Neuronal stem cell (in vitro differentiated cells): ENCODE measurements around the gene CA12.

Experiments
- DNase-seq: peaks from one replicate; pipeline ENCODE4 v3.0.0-alpha.2; 2013; ENCODE audit warnings: low spot score
- H2AFZ ChIP-seq: one replicate; pipeline ENCODE4 v1.6.1; 2013; ENCODE audit warnings: mild to moderate bottlenecking, low read length, inconsistent platforms
- H2AK5ac ChIP-seq: 2 replicates; pipeline ENCODE4 v1.6.1; 2013; ENCODE audit warnings: low read depth, mild to moderate bottlenecking, inconsistent platforms, low read length, moderate library complexity, mixed read lengths
- H2BK120ac ChIP-seq: 2 replicates; pipeline ENCODE4 v1.6.1; 2013; ENCODE audit warnings: low read depth, mild to moderate bottlenecking, inconsistent platforms, low read length, moderate library complexity, mixed read lengths
- H2BK12ac ChIP-seq: one replicate; pipeline ENCODE4 v1.6.1; 2013; ENCODE audit warnings: low read length, inconsistent platforms
- H2BK15ac ChIP-seq: 2 replicates; pipeline ENCODE4 v1.6.1; 2013; ENCODE audit warnings: mild to moderate bottlenecking, low read length, inconsistent platforms, mixed read lengths
- H2BK5ac ChIP-seq: one replicate; pipeline ENCODE4 v1.6.1; 2013; ENCODE audit warnings: inconsistent platforms, mild to moderate bottlenecking, low read length, moderate library complexity
- H3K14ac ChIP-seq: one replicate; pipeline ENCODE4 v1.6.1; 2013; ENCODE audit warnings: low read length, inconsistent platforms
- H3K18ac ChIP-seq: 2 replicates; pipeline ENCODE4 v1.6.1; 2013; ENCODE audit warnings: low read length, inconsistent platforms
- H3K23ac ChIP-seq: 2 replicates; pipeline ENCODE4 v1.6.1; 2013; ENCODE audit warnings: low read depth, mild to moderate bottlenecking, mixed read lengths, low read length, inconsistent platforms; ENCODE audit not compliant: poor library complexity
- H3K27ac ChIP-seq: replicated peaks from 3 replicates; pipeline ENCODE4 v1.5.1; 2013; ENCODE audit warnings: low read length, inconsistent platforms
- H3K27me3 ChIP-seq, 3 experiments: 2 replicates each; pipeline ENCODE4 v1.6.1; 2013; ENCODE audit warnings: low read length in 3 of 3, mild to moderate bottlenecking in 2 of 3, inconsistent platforms in 1 of 3, low read depth in 1 of 3, mixed read lengths in 1 of 3, moderate library complexity in 1 of 3; ENCODE audit not compliant: control insufficient read depth in 3 of 3, insufficient read depth in 3 of 3
- H3K36me3 ChIP-seq, 2 donors: replicated peaks in 1 of 2; 2 replicates each; pipeline ENCODE4 v1.6.1; 2013; ENCODE audit warnings: low read length in 2 of 2; ENCODE audit not compliant: control insufficient read depth in 2 of 2, insufficient read depth in 2 of 2
- H3K4ac ChIP-seq: 2 replicates; pipeline ENCODE4 v1.6.1; 2013; ENCODE audit warnings: inconsistent platforms, mild to moderate bottlenecking, low read length, moderate library complexity
- H3K4me1 ChIP-seq, 2 donors: 1 replicate in 1 of 2; 2 replicates in 1 of 2; pipeline ENCODE4 v1.6.1; 2013; ENCODE audit warnings: low read length in 2 of 2, low read depth in 1 of 2; ENCODE audit not compliant: control insufficient read depth in 2 of 2, insufficient read depth in 1 of 2
- H3K4me2 ChIP-seq: one replicate; pipeline ENCODE4 v1.6.1; 2013; ENCODE audit warnings: mild to moderate bottlenecking, low read length, inconsistent platforms; ENCODE audit not compliant: insufficient read depth, poor library complexity, severe bottlenecking
- H3K4me3 ChIP-seq, 2 donors: 2 replicates each; pipeline ENCODE4 v1.5.1; 2013; ENCODE audit warnings: low read length in 2 of 2, mild to moderate bottlenecking in 2 of 2, inconsistent platforms in 1 of 2, moderate library complexity in 1 of 2
- H3K79me1 ChIP-seq: one replicate; pipeline ENCODE4 v1.6.1; 2013; ENCODE audit warnings: low read depth, mild to moderate bottlenecking, inconsistent platforms, low read length, moderate library complexity
- H3K9ac ChIP-seq: one replicate; pipeline ENCODE4 v1.6.1; 2013; ENCODE audit warnings: mild to moderate bottlenecking, low read depth, low read length, inconsistent platforms; ENCODE audit not compliant: poor library complexity
- H3K9me3 ChIP-seq, 2 donors: replicated peaks in 1 of 2; 2 replicates each; pipeline versions ENCODE3 to v1.6.1; 2013; ENCODE audit warnings: low read length in 2 of 2, mild to moderate bottlenecking in 2 of 2, inconsistent platforms in 1 of 2, low read depth in 1 of 2, mixed read lengths in 1 of 2, moderate library complexity in 1 of 2; ENCODE audit not compliant: control insufficient read depth in 2 of 2, insufficient read depth in 1 of 2
- H4K8ac ChIP-seq: one replicate; pipeline ENCODE4 v1.6.1; 2013; ENCODE audit warnings: low read depth, mild to moderate bottlenecking, inconsistent platforms, low read length, moderate library complexity
- H4K91ac ChIP-seq: one replicate; pipeline ENCODE4 v1.6.1; 2013; ENCODE audit warnings: low read length, low read depth, mild to moderate bottlenecking, inconsistent platforms; ENCODE audit not compliant: poor library complexity
- WGBS, 2 donors: extraction: QIAGEN DNeasy Blood & Tissue Kit; methylation state at CpG; one replicate each; pipeline ENCODE4 v1.1.7; 2013; ENCODE audit warnings: missing lambda C conversion rate in 2 of 2, mixed read lengths in 1 of 2; ENCODE audit not compliant: insufficient read length in 2 of 2, insufficient replicate concordance in 1 of 2; ENCODE audit errors: extremely low coverage in 2 of 2; 5-methylcytosine and 5-hydroxymethylcytosine counted together

Gene CA12

DNA sequence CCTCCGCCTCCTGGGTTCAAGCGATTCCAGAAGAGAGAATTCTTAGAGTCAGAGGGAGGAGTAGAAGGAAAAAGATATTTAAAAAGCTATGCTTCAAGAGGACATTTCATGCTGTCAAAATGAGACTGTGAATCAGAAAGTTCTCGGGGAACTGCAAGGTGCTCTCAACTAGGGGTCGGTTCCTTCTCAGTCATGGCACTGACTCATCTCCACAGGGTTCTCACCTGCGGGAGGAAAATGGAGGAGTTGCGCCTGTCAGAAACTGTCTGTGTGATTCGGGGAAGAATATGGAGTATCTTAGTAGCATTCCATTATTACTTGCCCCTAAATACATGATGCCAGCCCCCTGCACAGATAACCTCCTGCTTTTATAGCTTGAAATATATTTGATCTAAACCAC, 56.9 kb downstream of the CA12 start:
- Histone ChIP-seq H3K79me1 (no peaks in the 10 kb centered on the region), H2BK120ac (no peak overlapping the region), H2AFZ (no peak overlapping the region), H3K4me1 (peaks cover 6 to 8% of the 10 kb centered on the region in 2 donors), H4K8ac (no peak overlapping the region), H4K91ac (no peak overlapping the region), H3K27me3 (no peaks in the 10 kb centered on the region), H2BK12ac (no peak overlapping the region), H3K36me3 (no peaks in the 10 kb centered on the region), H2BK5ac (no peak overlapping the region), H3K9me3 (no peaks in the 10 kb centered on the region), H2BK15ac (no peak overlapping the region), H3K4me3 (no peak overlapping the region), H2AK5ac (no peak overlapping the region), H3K4ac (no peak overlapping the region), H3K27ac (no peak overlapping the region), H3K4me2 (no peak overlapping the region), H3K23ac (no peak overlapping the region), H3K18ac (no peak overlapping the region), H3K14ac (no peak overlapping the region), H3K9ac (no peak overlapping the region)
- WGBS, 2 donors, result no CpG with 5 or more reads among the region's 7 CpGs
- no peak for DNase-seq

- Histone ChIP-seq H2BK15ac (no peak overlapping the region), H2AFZ (peak overlapping the region; percentile 63), H2BK5ac (no peak overlapping the region), H3K14ac (no peak overlapping the region), H3K27ac (no peak overlapping the region), H3K23ac (no peak overlapping the region), H3K27me3 (no peaks in the 10 kb centered on the region), H3K4me1 (peaks cover 6 to 8% of the 10 kb centered on the region in 2 donors), H3K18ac (no peak overlapping the region), H4K8ac (no peak overlapping the region), H2BK12ac (no peak overlapping the region), H3K9me3 (no peaks in the 10 kb centered on the region), H3K36me3 (no peaks in the 10 kb centered on the region), H4K91ac (no peak overlapping the region), H3K4me3 (no peak overlapping the region), H3K4ac (no peak overlapping the region), H3K79me1 (no peaks in the 10 kb centered on the region), H3K4me2 (no peak overlapping the region), H2AK5ac (no peak overlapping the region), H3K9ac (no peak overlapping the region), H2BK120ac (no peak overlapping the region)
- WGBS, 2 donors, result no CpG with 5 or more reads among the region's 9 CpGs
- no peak for DNase-seq
Measured at GRCh38 chr15:63323798-63324563, 57.7 kb downstream of the CA12 start.

DNA sequence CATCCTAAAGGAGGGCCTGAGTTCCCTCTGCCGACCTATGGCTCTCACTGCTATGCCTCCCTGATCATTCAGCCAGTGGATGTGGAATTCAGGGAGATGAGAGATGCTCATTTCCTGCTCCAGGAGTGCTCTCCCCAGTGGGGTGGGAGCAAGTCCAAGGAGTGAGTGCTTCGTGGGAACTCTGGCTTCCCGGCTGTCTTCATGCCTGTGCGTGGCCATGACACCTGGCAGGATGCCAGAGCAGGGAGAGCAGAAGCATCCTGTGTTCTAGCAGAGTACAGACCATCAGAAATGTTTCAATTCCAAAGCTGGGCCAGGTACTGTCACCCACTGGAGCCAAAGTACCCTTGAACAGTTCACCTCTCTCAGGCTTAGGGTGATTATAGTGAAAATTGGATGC, 59.1 kb downstream of the CA12 start:
- Histone ChIP-seq H3K27ac (no peak overlapping the region), H3K4me1 (peaks cover 6 to 8% of the 10 kb centered on the region in 2 donors), H2AFZ (no peak overlapping the region), H3K9ac (no peak overlapping the region), H3K14ac (no peak overlapping the region), H3K36me3 (no peaks in the 10 kb centered on the region), H3K9me3 (no peaks in the 10 kb centered on the region), H3K79me1 (no peaks in the 10 kb centered on the region), H3K4me2 (no peak overlapping the region), H3K23ac (no peak overlapping the region), H4K91ac (no peak overlapping the region), H2BK15ac (no peak overlapping the region), H2BK5ac (no peak overlapping the region), H3K27me3 (no peaks in the 10 kb centered on the region), H2AK5ac (no peak overlapping the region), H3K4me3 (no peak overlapping the region), H2BK120ac (no peak overlapping the region), H2BK12ac (no peak overlapping the region), H4K8ac (no peak overlapping the region), H3K4ac (no peak overlapping the region), H3K18ac (no peak overlapping the region)
- no peak for DNase-seq
- no CpG with 5 or more reads among the region's 4 CpGs for WGBS, 2 donors

DNA sequence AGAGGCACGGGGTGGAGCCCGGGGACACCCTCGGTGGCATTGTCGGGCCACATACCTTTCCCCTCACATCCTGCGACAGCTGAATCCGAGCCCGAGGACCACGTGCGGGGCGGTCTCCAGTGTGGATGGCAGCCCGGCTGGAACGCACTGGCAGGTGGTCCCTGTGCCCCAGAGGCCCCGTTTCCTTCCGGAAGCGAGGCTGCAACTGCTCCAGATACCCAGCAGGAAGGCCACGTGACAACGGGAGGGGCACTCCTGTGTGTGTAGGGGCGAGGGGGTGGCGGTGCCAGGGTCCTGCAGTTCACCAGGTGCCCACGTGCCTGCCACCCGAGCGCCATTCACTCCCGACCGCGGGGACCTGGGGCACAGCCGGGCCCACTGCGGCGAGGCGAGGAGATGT, 60.2 kb downstream of the CA12 start:
- H3K79me1 ChIP-seq, result no peaks in the 10 kb centered on the region
- no peak overlapping the region for H2AFZ ChIP-seq
- peaks cover 6 to 8% of the 10 kb centered on the region in 2 donors for H3K4me1 ChIP-seq
- H3K27me3 ChIP-seq, result no peaks in the 10 kb centered on the region
- peak overlapping the region; percentile 74 for H3K18ac ChIP-seq
- no peak for DNase-seq
- peak overlapping the region; percentile 67 for H2AK5ac ChIP-seq
- peak overlapping the region; percentile 59 for H2BK5ac ChIP-seq
- peak overlapping the region; percentile 86 for H3K23ac ChIP-seq
- H3K4ac ChIP-seq, result no peak overlapping the region
- no peak overlapping the region for H4K8ac ChIP-seq
- H2BK12ac ChIP-seq, result no peak overlapping the region
- H2BK120ac ChIP-seq, result no peak overlapping the region
- H4K91ac ChIP-seq, result no peak overlapping the region
- no peak overlapping the region for H3K4me3 ChIP-seq
- no CpG with 5 or more reads among the region's 29 CpGs for WGBS, 2 donors
- no peak overlapping the region for H3K4me2 ChIP-seq
- H2BK15ac ChIP-seq, result no peak overlapping the region
- H3K14ac ChIP-seq, result no peak overlapping the region
- H3K9ac ChIP-seq, result no peak overlapping the region
- H3K9me3 ChIP-seq, result no peaks in the 10 kb centered on the region
- no peak overlapping the region for H3K27ac ChIP-seq
- no peaks in the 10 kb centered on the region for H3K36me3 ChIP-seq
